K562 (cell line): ENCODE measurements around the gene ANO10. TPM values are rescaled to one million over a fixed set of nuclear protein-coding genes. Genes with fewer than 3 reads are reported as not detected.

Source experiments
- ATAC-seq: fragments of 200-7000 bp; cut with Tn5 transposase; 3 replicates; pipeline ENCODE4 v1.9.1; 2020; ENCODE audit warnings: moderate library complexity
- BruUV-seq: library from RNA; stranded (reverse); fragments of 400-500 nt; replicated peaks from 2 replicates; lab custom pipeline; 2021; lab: Mats Ljungman, UMichigan
- CTCF ChIA-PET: fragments of 300-600 bp; formaldehyde crosslinking; extraction: SDS; loops from one replicate; lab custom pipeline; 2021; ENCODE audit warnings: low intra/inter-chr PET ratio; lab: Yijun Ruan, JAX
- POLR2A ChIA-PET: fragments of 300-600, 350-650 bp; sonication (Branson Sonifier 250); formaldehyde crosslinking; extraction: SDS; loops from one replicate; lab custom pipeline; 2021; ENCODE audit warnings: antibody characterized with exemption, inconsistent platforms; lab: Yijun Ruan, JAX
- DNase-seq, 4 experiments: peaks; one replicate each; pipeline versions ENCODE4 v3.0.0 to v3.0.0-alpha.2; 2011 to 2018; ENCODE audit warnings: low spot score in 3 of 4, mixed read lengths in 3 of 4; ENCODE audit errors: extremely low read depth in 1 of 4
- FAIRE-seq: peaks from 2 replicates; lab custom pipeline; 2011; peaks lifted over from hg19 to GRCh38; lab: Jason Lieb, UNC
- H2AFZ ChIP-seq: 2 replicates; pipeline ENCODE4 v1.6.0; 2011; ENCODE audit warnings: low read depth, low read length, control low read depth, inconsistent platforms
- H3K27ac ChIP-seq: fragments of 200-600 bp; 3 replicates; pipeline ENCODE4 v1.8.0; 2011; ENCODE audit warnings: low read depth, mild to moderate bottlenecking, control low read depth, inconsistent platforms, low read length, moderate library complexity, mixed read lengths; ENCODE audit errors: extremely low read depth
- H3K27me3 ChIP-seq, 2 experiments: fragments of 300-600 bp in 1 of 2; 2 replicates in 1 of 2; 3 replicates in 1 of 2; pipeline versions ENCODE4 v1.6.0 to v1.8.0; 2011; ENCODE audit warnings: inconsistent platforms in 2 of 2, low read length in 2 of 2, mild to moderate bottlenecking in 1 of 2, mixed read lengths in 1 of 2, moderate library complexity in 1 of 2; ENCODE audit not compliant: control insufficient read depth in 2 of 2, insufficient read depth in 2 of 2
- H3K36me3 ChIP-seq: fragments of 300-600 bp; 3 replicates; pipeline ENCODE4 v1.8.0; 2011; ENCODE audit warnings: mild to moderate bottlenecking, low read length, inconsistent platforms; ENCODE audit not compliant: control insufficient read depth, insufficient read depth
- H3K4me1 ChIP-seq, 2 experiments: fragments of 200-600 bp in 1 of 2; replicated peaks in 1 of 2; 2 replicates in 1 of 2; 3 replicates in 1 of 2; pipeline versions ENCODE4 v1.5.1 to v1.8.0; 2011; ENCODE audit warnings: inconsistent platforms in 2 of 2, low read length in 2 of 2, mild to moderate bottlenecking in 1 of 2, mixed read lengths in 1 of 2, moderate library complexity in 1 of 2; ENCODE audit not compliant: control insufficient read depth in 2 of 2, insufficient read depth in 2 of 2
- H3K4me2 ChIP-seq: 2 replicates; pipeline ENCODE4 v1.6.1; 2011; ENCODE audit warnings: low read length, control low read depth, inconsistent platforms, mixed read lengths; ENCODE audit not compliant: insufficient read depth
- H3K4me3 ChIP-seq: fragments of 200-600 bp; sonication (generic), shearing (Covaris generic); 2 replicates; pipeline ENCODE4 v1.5.1; 2016; ENCODE audit warnings: control low read depth, inconsistent platforms
- H3K79me2 ChIP-seq: fragments of 200-600 bp; 3 replicates; pipeline ENCODE4 v1.8.0; 2011; ENCODE audit warnings: low read length, inconsistent platforms; ENCODE audit not compliant: control insufficient read depth, insufficient read depth
- H3K9ac ChIP-seq, 2 experiments: 2 replicates each; pipeline versions ENCODE4 v1.6.0 to v1.6.1; 2011; ENCODE audit warnings: low read depth in 2 of 2, low read length in 2 of 2, control low read depth in 1 of 2, inconsistent platforms in 1 of 2, mild to moderate bottlenecking in 1 of 2, mixed read lengths in 1 of 2; ENCODE audit not compliant: insufficient read depth in 1 of 2
- H3K9me1 ChIP-seq: one replicate; pipeline ENCODE4 v1.6.0; 2011; ENCODE audit warnings: inconsistent platforms, mild to moderate bottlenecking, low read length, moderate library complexity; ENCODE audit not compliant: control insufficient read depth, insufficient read depth
- H3K9me3 ChIP-seq: replicated peaks from 2 replicates; pipeline ENCODE4 v1.5.1; 2011; ENCODE audit warnings: low read depth, low read length, inconsistent platforms; ENCODE audit not compliant: control insufficient read depth, insufficient read depth
- H4K20me1 ChIP-seq: replicated peaks from 2 replicates; pipeline ENCODE4 v1.6.1; 2011; ENCODE audit warnings: low read length, inconsistent platforms, mixed read lengths; ENCODE audit not compliant: control insufficient read depth, insufficient read depth
- AFF1 ChIP-seq, 2 experiments: fragments of 450-650 bp; IDR thresholded peaks; 2 replicates each; pipeline ENCODE4 v1.6.1; 2018; ENCODE audit warnings: mild to moderate bottlenecking in 2 of 2, low read depth in 1 of 2; ENCODE audit not compliant: partially characterized antibody in 2 of 2
- C11orf30 ChIP-seq: fragments of 450-650 bp; IDR thresholded peaks from 2 replicates; pipeline ENCODE4 v1.6.1; 2016; ENCODE audit warnings: low read depth, mild to moderate bottlenecking
- CHD2 ChIP-seq: IDR thresholded peaks from 2 replicates; pipeline ENCODE4 v1.6.1; 2011; ENCODE audit warnings: low read depth, low read length
- GABPB1 ChIP-seq: sonication (generic); formaldehyde crosslinking; IDR thresholded peaks from 2 replicates; pipeline ENCODE4 v1.8.0; 2022; ENCODE audit warnings: mild to moderate bottlenecking, missing genetic modification reagents
- GMEB1 ChIP-seq: fragments of 250-450 bp; sonication (Bioruptor Pico); IDR thresholded peaks from 2 replicates; pipeline ENCODE4 v1.4.0; 2020; ENCODE audit warnings: mild to moderate bottlenecking
- MAFF ChIP-seq: IDR thresholded peaks from 2 replicates; pipeline ENCODE4 v1.6.1; 2012; ENCODE audit warnings: low read length, improper control_type of control experiment
- MAFG ChIP-seq: fragments of 450-650 bp; conservative IDR thresholded peaks from 2 replicates; pipeline ENCODE4 v1.6.1; 2016; ENCODE audit warnings: missing genetic modification characterization, missing compliant biosample characterization
- MAFK ChIP-seq: IDR thresholded peaks from 2 replicates; pipeline ENCODE4 v1.6.1; 2011; ENCODE audit warnings: low read length, improper control_type of control experiment
- MYC ChIP-seq, 2 experiments: fragments of 250-450 bp in 1 of 2; sonication (Bioruptor Pico) in 1 of 2; IDR thresholded peaks; 2 replicates each; pipeline versions ENCODE4 v1.5.1 to v1.6.1; 2012 to 2021; ENCODE audit warnings: low read depth in 2 of 2, borderline replicate concordance in 1 of 2, improper control_type of control experiment in 1 of 2, low read length in 1 of 2, mild to moderate bottlenecking in 1 of 2, moderate library complexity in 1 of 2
- ZNF316 ChIP-seq: fragments of 450-650 bp; IDR thresholded peaks from 2 replicates; pipeline ENCODE4 v1.6.1; 2016
- ZNF778 ChIP-seq: fragments of 450-650 bp; formaldehyde crosslinking; IDR thresholded peaks from 2 replicates; pipeline ENCODE4 v1.4.0; 2020; ENCODE audit warnings: mild to moderate bottlenecking, moderate library complexity
- WGBS: fragments of 100-300 bp; shearing (Covaris generic); methylation state at CpG from one replicate; pipeline ENCODE4 v1.1.6; 2016; ENCODE audit warnings: low coverage, mixed read lengths; ENCODE audit not compliant: insufficient coverage; ENCODE audit errors: missing lambda C conversion rate; 5-methylcytosine and 5-hydroxymethylcytosine counted together
- in situ Hi-C: fragments of 300-500 bp; cut with MboI; formaldehyde crosslinking; loops from 4 replicates; pipeline ENCODE4 v1.15.0; 2018; ENCODE audit warnings: inconsistent platforms, mixed read lengths
- intact Hi-C: fragments of 100-400 bp; cut with micrococcal nuclease; formaldehyde crosslinking; loops from 2 replicates; pipeline ENCODE4 v1.14.2; 2022
- polyA plus RNA-seq, 8 experiments: library from polyadenylated mRNA; depleted of rRNA in 4 of 8; stranded (reverse) in 5 of 8; unstranded in 3 of 8; fragments of >200 nt; fragmentation: Nextera tagmentation in 2 of 8; fragmentation: Illumina TruSeq in 1 of 8; extraction: Ambion mirVana in 2 of 8; extraction: Trizol in 1 of 8; gene quantifications; 2 replicates each; pipeline versions ENCODE4 v1.2.1 to v1.2.3, GENCODE V29; 2011 to 2014; ENCODE audit warnings: inconsistent platforms in 1 of 8, missing spikeins in 1 of 8
- total RNA-seq, 7 experiments: library from RNA; depleted of rRNA in 6 of 7; stranded (reverse); fragments of >200 nt in 6 of 7; fragmentation: Illumina TruSeq in 2 of 7; extraction: Trizol in 2 of 7; gene quantifications; 2 replicates each; pipeline versions ENCODE4 v1.2.1 to v1.2.3, GENCODE V29; 2011 to 2021; ENCODE audit warnings: low replicate concordance in 1 of 7

ANO10 gene
- total and polyA plus RNA-seq, 9 of the 15 experiments (the other 6 are each of a cell fraction or from before 2014, with no cell fraction given): 6.4 to 46.0 (median 32.3) TPM

GRCh38 chr3:43534675-43535074, 87.1 kb downstream of the ANO10 start (continued):
- TF ChIP-seq AFF1 (IDR thresholded peaks at IDR 0.05; ENCODE audit: low read depth in 1 of 2, partially characterized antibody in 2 of 2) (no peak), MYC (IDR thresholded peaks at IDR 0.05; ENCODE audit: low read depth, low read length) (no peak), MYC (CRISPR knock-in tag; IDR thresholded peaks at IDR 0.05; ENCODE audit: borderline replicate concordance, low read depth) (no peak), CHD2 (no peak), GABPB1 (no peak)

GRCh38 chr3:43533009-43533408, 88.8 kb downstream of the ANO10 start:
- Histone ChIP-seq H3K79me2 (no peaks in the 10 kb centered on the region), H3K27me3 (no peaks in the 10 kb centered on the region), H3K27ac (no peak overlapping the region), H3K4me2 (no peak overlapping the region), H3K9ac (no peak overlapping the region), H3K36me3 (no peaks in the 10 kb centered on the region), H4K20me1 (0 out of 2 replicates have a peak, but pooled peaks cover 2% of the 10 kb centered on the region), H3K4me1 (no peaks in the 10 kb centered on the region), H3K4me3 (no peak overlapping the region), H3K9me3 (no peaks in the 10 kb centered on the region), H2AFZ (no peak overlapping the region), H3K9me1 (no peaks in the 10 kb centered on the region)
- peak; percentile 48 for TF ChIP-seq MAFG (tag)
- TF ChIP-seq C11orf30: peak; percentile 67
- no peak for TF ChIP-seq GMEB1 (CRISPR knock-in tag)
- peak; percentile 25; the same call in 1 of the 2 replicates for TF ChIP-seq MAFK
- TF ChIP-seq ZNF316: peak; percentile 73
- no peak for TF ChIP-seq ZNF778 (CRISPR knock-in tag)
- TF ChIP-seq MAFF: peak; percentile 38; the same call in 1 of the 2 replicates
- no peak for DNase-seq
- POLR2A ChIA-PET: interaction anchor here (0.6 to 3.0 kb wide), 4 partner anchors 9 to 21 kb away, joined by 3 to 14 read pairs (median 6); no protein-coding TSS in a partner anchor
- no TSS peak for BruUV-seq
- intact Hi-C loops (no loop called here), in situ Hi-C loops (loop anchor here (25.0 kb wide), 1 partner anchor 654 kb away; no protein-coding TSS in a partner anchor)
- 40% methylated on average over 3 of the region's 3 CpGs for WGBS
- no peak for FAIRE-seq
- ATAC-seq: no peak
- CTCF ChIA-PET: no interaction called here
